Stimulated activated CD8-positive, alpha-beta memory T cell treated with anti-CD3 and anti-CD28 coated beads, Interleukin-4, amount 100 ng/mL, for 24 hours (primary cell): ENCODE measurements around the gene EML6.

Experiments used
- DNase-seq: peaks from one replicate; pipeline ENCODE4 v3.0.0-alpha.2; 2020; ENCODE audit warnings: low read depth

Gene EML6

GRCh38 chr2:54880428-54880827, 157.0 kb downstream of the EML6 start:
- DNase-seq, result no peak

- no peak for DNase-seq
These were observed 158.3 kb downstream of the EML6 start for GRCh38 chr2:54881759-54882158.

- no peak for DNase-seq
These were observed 162.4 kb downstream of the EML6 start for GRCh38 chr2:54885891-54886290.

GRCh38 chr2:54887850-54888545, 164.5 kb downstream of the EML6 start:
- no peak for DNase-seq

- no peak for DNase-seq
These were observed 165.6 kb downstream of the EML6 start for GRCh38 chr2:54889053-54889452.

- no peak for DNase-seq
These were observed 168.4 kb downstream of the EML6 start for GRCh38 chr2:54891909-54892308.

GRCh38 chr2:54894467-54894866, 171.0 kb downstream of the EML6 start:
- no peak for DNase-seq

- no peak for DNase-seq
These were observed 172.3 kb downstream of the EML6 start for GRCh38 chr2:54895730-54896129.

GRCh38 chr2:54897420-54898310, 174.2 kb downstream of the EML6 start:
- no peak for DNase-seq

GRCh38 chr2:54898456-54899226, 175.2 kb downstream of the EML6 start:
- no peak for DNase-seq

- DNase-seq, result no peak
These were observed 176.2 kb downstream of the EML6 start for GRCh38 chr2:54899576-54900200.

- DNase-seq, result no peak
These were observed 177.9 kb downstream of the EML6 start for GRCh38 chr2:54901224-54901986.

GRCh38 chr2:54902763-54903162, 179.3 kb downstream of the EML6 start:
- DNase-seq, result no peak

GRCh38 chr2:54903736-54904554, 180.5 kb downstream of the EML6 start:
- peak; percentile 35 for DNase-seq

- no peak for DNase-seq
These were observed 181.4 kb downstream of the EML6 start for GRCh38 chr2:54904836-54905235.

GRCh38 chr2:54906716-54907115, 183.3 kb downstream of the EML6 start:
- DNase-seq, result no peak

- DNase-seq, result no peak
These were observed 184.2 kb downstream of the EML6 start for GRCh38 chr2:54907663-54908062.

- DNase-seq, result no peak
These were observed 185.1 kb downstream of the EML6 start for GRCh38 chr2:54908591-54908990.

GRCh38 chr2:54909001-54909400, 185.5 kb downstream of the EML6 start:
- DNase-seq, result no peak

- DNase-seq, result no peak
These were observed 188.8 kb downstream of the EML6 start for GRCh38 chr2:54912305-54912704.
